ENCODE data around the gene ESPNL.
"Not testable (repeated sequence)": the region's sequence is repeated elsewhere in the genome, so short reads cannot be mapped to it uniquely, and the experiment has no call there.

The ESPNL gene

DNA sequence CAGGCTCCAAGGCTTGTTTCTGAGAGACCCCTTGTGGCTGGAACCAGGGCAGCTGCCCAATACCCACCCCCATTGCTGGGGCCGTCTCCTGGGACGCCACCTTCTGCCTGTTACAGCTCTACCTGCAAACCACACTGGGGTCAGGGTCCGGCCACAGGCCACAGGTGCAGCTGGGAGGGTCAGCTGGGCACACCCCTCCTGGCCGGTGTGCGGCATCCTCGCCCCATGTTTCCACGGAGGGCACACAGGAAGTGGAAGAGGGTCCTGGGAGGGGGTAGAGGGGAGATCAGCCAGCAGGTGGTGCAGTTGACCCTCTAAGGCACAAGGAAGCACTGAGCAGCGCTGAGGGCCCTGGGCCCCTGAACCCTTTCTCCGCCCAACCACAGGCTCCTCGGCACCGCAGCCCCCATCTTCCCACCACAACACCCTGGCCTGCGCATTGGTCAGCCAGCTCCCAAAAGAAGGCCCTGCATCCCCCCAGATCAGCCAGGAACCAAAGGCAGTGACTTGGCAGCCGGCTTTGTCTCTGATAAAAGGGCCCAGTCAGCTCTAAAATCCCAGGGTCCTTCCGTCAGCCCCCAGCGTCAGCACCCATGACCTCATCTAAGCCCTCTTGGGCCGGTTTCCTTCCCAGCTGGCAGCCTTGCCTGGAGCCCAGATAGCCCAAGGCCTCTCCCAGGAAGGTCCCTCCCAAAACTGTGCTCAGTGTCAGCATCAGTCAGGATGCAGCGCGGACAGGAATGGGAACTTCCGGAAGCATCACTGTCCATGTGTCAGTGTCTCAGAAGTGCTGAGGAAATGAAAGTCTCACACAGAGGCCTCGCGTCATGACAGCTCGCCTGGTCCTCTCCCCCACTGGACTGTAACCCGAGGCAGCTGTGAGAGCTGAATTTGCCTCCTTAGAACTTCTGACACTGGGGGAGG is 60.3 kb downstream of the ESPNL start:
- no peak for DNase-seq

DNA sequence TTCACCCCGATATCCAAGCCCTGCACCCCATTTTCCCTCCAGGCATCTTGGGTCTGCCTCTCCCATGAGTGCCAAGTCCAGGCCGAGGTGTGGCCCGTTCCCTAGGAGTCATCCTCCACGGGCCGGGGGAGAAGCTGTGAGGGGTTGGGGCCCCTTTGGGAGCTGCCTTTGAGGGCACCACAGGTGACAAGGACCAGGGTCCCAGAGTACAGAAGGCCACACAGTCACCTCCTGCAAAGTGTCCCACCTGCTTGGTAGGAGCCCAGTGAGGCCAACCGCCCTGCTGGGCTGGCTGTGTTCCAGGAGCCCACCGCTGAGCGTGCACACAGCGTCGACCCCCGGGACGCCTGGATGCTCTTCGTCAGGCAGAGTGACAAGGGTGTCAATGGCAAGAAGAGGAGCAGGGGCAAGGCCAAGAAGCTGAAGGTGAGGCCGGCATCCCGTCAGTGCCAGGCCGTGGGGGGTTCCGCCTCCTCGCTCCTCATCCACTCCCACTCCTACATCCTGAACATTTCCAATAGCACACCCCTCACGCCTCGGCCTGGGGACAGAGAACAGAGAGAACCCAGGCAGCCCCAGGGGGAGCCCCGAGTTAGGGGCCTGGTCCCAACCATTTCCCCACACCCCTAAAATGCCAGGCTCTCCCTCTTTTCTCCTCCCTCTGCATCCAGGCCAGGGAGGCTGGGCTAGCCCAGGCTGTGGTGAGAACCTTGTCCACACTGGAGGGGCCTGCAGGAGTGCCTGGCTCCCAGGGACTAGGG is 61.3 kb downstream of the ESPNL start:
- no peak for DNase-seq

DNA sequence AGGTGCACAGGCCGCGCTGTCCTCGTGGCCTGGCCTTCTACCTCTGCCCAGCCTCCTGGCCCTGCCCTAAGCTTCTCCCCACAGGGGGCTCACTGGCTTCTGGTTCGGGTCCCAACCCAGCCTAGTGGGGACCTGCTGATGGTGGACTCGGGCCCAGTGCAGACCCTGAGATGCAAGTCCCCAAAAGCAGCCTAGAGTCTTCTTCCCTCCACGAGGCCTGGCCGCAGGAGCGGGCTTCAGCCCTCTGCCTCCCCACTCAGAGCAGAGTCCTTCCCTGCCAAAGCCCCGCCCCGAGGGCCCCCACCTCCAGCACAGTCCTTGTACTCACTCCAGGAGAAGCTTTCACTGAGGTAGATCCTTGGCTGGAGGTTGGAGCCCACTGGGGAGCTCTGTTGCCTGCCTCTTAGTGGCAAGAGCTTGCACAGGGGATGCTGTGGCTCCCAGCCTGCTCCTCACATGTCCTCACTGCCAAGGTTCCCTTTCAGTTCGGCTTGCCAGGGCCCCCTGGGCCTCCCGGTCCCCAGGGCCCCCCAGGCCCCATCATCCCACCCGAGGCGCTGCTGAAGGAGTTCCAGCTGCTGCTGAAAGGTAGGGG is 62.2 kb downstream of the ESPNL start:
- DNase-seq, result no peak

- DNase-seq, result no peak
Measured at GRCh38 chr2:238162846-238163441, 62.8 kb downstream of the ESPNL start.

GRCh38 chr2:238163481-238164198 is 63.5 kb downstream of the ESPNL start:
- no peak for DNase-seq

DNA sequence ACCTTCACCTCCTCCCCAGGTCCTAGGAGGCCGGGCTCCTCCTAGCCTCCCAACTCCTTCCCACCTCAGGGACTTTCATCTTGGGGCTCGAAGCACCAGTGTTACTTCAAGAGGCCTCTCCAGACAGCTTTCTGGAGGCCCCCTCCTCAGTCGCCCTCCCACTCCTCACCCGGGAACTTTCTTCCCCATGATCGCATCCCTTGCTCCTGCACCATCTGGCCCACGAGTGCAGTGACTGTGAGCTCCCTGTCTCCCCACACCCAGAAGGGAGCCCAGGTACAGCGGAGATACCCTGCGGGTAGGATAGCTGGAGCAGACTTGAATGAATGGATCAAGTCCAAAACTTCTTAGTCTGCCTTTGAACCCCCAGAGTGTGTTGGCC is 64.8 kb downstream of the ESPNL start:
- DNase-seq, result no peak

GRCh38 chr2:238165288-238165921 is 65.3 kb downstream of the ESPNL start:
- no peak for DNase-seq

GRCh38 chr2:238166391-238167343 is 66.5 kb downstream of the ESPNL start:
- DNase-seq, result no peak

DNA sequence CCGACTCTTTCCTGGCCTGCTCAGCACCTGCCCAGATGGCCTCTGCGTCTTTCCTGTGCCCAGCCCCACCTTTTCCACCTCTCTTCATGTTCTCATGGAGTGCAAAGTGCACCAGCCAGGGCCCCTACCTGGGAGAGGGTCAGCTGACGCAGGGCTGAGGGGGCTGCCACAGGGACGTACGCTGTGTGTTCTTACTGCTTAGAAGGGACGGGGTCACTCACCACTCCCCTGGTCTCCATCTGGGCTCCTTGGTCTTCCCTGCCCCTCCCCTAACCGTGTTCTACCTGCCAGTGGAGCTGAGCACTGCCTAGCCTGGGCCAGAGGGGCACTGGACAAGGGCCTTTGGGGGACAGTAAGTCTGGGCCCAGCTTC is 67.2 kb downstream of the ESPNL start:
- no peak for DNase-seq

DNA sequence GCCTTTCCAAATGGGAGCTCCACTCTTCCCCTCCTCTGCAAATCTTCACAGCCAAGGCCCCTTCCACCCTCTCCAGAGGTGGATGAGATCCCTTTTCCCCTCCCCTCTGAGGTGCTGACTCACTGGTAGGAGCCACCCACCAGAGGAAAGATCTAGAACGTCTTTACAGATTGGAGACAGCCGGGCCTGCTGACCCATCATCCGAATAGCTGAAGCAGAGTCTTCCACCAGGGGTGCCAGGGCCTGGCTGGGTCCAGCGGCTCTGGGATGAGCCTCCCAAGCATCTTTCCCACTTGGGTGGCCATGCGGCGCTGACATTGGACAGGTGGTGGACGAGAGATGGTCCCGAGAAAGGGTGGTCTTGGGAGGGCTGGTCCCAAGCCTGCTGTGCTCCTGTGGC is 67.6 kb downstream of the ESPNL start:
- DNase-seq, result no peak

DNA sequence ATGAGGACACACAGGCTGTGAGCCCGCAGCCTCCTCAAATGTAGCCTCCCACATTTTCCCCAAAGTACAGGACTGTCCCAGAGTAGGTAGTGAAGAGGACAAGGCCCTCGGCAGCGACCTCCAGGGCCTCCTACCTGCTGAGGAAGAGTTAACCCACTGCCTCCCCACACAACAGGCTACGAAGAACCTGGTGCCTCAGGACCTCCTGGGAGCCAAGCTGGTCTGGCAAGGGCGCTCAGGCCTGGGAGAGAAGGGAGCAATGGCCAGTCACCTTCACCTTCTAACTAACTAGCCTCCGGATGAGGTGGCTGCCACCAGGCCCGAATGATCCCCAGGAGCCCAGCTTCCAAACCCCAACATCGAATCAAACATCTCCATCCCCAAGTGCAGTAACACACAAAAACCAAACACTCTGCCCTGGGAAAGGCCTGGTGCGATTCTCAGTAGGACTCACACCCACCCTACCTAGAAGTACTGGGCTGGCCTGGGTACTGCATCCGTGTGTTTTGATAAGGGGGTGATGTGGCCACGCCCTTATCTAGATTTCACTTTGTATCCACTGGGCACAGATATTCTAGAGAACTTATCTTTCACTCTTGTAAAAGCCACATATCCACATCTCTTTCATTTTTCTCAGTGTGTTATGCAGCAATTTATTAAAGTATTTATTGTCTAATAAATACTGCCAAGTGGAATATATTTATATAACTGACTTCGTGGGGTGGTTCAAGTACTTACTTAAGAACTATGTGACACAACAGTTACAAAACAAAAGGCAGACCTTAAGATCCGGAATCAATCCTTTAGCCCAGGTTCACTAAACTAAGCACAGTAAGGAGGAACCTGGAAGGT is 68.3 kb downstream of the ESPNL start:
- no peak for DNase-seq

DNA sequence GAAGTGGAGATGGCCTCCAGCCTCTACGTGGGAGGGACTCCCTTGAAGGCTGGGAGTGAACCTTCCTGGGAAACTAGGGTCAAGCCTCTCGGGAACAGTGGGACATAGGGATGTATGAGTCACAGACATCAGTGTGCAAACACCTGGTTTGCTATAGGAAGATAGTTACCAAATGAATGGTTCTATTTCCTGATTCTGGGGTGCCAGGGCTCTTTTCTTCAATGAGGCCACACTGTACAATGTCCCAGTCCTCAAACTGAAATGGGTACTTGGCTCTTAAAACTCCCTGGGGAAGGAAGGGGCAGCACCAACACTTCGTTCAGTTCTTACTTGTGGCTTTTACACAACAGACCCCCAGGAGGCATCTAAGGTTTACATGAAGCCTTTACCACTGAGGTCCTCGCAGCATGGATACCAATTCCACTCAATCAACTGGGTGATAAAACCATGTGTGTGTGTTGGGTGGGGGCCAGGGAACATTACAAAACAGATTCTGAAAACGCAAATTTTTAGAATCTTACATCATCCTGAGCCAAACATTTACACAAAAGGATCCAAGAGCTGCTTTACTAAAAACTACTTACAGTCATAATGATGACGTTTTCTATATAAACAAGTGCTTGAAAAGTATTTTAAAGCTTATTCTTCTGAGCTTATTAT is 69.0 kb downstream of the ESPNL start:
- no peak for DNase-seq

- DNase-seq, result no peak
Measured at GRCh38 chr2:238169708-238170251, 69.6 kb downstream of the ESPNL start.

- no peak for DNase-seq
Measured at GRCh38 chr2:238170386-238171071, 70.4 kb downstream of the ESPNL start.

GRCh38 chr2:238171072-238171431 is 70.9 kb downstream of the ESPNL start:
- not testable (repeated sequence) for DNase-seq

DNA sequence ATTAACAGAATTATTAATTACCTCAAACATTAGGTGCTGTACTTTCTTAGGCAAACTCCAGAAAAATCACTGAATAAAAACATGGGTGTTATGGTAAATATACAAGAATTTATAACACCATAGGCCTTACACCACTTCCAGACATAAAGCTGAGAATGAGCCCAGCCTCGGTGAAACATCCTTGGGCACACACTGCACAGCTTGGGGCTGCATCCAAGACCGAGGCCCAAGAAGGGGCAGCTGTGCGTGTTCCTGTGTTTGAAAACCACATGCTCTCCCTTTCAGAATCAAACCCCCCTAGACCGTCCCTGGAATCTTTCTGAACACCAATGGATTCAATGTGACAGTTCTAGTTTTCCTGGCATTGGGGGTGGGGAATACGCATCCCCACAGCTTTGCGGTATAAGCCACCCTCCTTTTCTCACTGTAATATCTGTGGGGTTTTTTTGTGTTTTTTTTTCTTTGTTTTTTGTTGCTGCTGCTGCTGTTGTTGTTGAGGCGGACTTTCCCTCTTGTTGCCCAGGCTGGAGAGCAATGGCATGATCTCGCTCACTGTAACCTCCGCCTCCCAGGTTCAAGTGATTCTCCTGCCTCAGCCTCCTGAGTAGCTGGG is 71.5 kb downstream of the ESPNL start:
- no peak for DNase-seq

DNA sequence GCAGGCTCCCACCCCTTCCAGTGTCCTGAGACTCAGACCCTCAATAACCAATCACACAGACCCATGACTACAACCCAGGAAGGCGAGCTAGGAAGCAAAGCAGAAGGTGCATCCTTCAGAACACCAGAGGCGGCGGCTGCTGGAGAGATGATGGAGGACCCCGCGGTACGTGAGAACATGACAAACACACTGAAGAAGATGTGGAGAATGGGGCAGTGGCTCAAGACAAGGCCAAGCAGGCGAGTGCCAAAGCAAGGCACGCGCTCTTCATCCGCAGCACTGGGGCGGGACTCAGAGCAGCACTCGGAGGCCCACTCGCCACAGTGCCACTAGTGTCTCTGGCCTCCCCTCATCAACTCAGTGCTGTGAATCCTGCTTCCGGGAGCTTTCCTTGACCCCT is 72.3 kb downstream of the ESPNL start:
- no peak for DNase-seq

GRCh38 chr2:238173692-238174091 is 73.6 kb downstream of the ESPNL start:
- DNase-seq, result no peak
